ENCODE measurements around the gene RCOR1. TPM values are rescaled to one million over a fixed set of nuclear protein-coding genes. Genes with fewer than 3 reads are reported as not detected.
"Not testable (repeated sequence)": the region's sequence is repeated elsewhere in the genome, so short reads cannot be mapped to it uniquely, and the experiment has no call there.

Gene RCOR1
- polyA plus RNA-seq, 2 of the 4 experiments (the other 2 are of a cell fraction), result 17.7 to 24.7 TPM

GRCh38 chr14:102570334-102570995 is 22.0 kb upstream of the RCOR1 start:
- Histone ChIP-seq H3K4me1 (peaks cover 12% of the 10 kb centered on the region), H3K9me3 (no peaks in the 10 kb centered on the region), H3K27ac (no peak overlapping the region), H3K4me3 (no peak overlapping the region), H3K4me2 (no peak overlapping the region)
- DNase-seq (ENCODE audit: low read depth in 1 of 2, low spot score in 1 of 2), result no peak
- WGBS (ENCODE audit: missing lambda C conversion rate), result 86% methylated on average over 9 of the region's 9 CpGs
- CTCF ChIA-PET, result interaction anchor here (1.8 to 2.1 kb wide), 2 partner anchors 24 to 46 kb away, joined by 6 to 12 read pairs; no protein-coding TSS in a partner anchor
- TF ChIP-seq ZC3H11A (IDR thresholded peaks at IDR 0.05) (peak; percentile 89), JUN (IDR thresholded peaks at IDR 0.05) (no peak), PHF8 (IDR thresholded peaks at IDR 0.05; ENCODE audit: borderline replicate concordance, low read depth) (no peak), EP300 (IDR thresholded peaks at IDR 0.05) (no peak), MAFK (IDR thresholded peaks at IDR 0.05; ENCODE audit: partially characterized antibody) (no peak)
- POLR2A ChIA-PET, result no interaction called here
- no peak for FAIRE-seq
- no peak for ATAC-seq

- Histone ChIP-seq H3K9me3 (no peaks in the 10 kb centered on the region), H3K4me1 (peaks cover 12% of the 10 kb centered on the region), H3K4me3 (no peak overlapping the region), H3K27ac (no peak overlapping the region), H3K4me2 (no peak overlapping the region)
- no peak for FAIRE-seq
- POLR2A ChIA-PET, result no interaction called here
- no peak for ATAC-seq
- TF ChIP-seq BHLHE40 (IDR thresholded peaks at IDR 0.05; ENCODE audit: low read depth, low read length), result no peak
- TF ChIP-seq EHMT2 (IDR thresholded peaks at IDR 0.05; ENCODE audit: low read depth), result no peak
- no peak for TF ChIP-seq CEBPB (IDR thresholded peaks at IDR 0.05)
- no peak for TF ChIP-seq TFCP2L1 (CRISPR knock-in tag; IDR thresholded peaks at IDR 0.05)
- TF ChIP-seq, protein P1, sequence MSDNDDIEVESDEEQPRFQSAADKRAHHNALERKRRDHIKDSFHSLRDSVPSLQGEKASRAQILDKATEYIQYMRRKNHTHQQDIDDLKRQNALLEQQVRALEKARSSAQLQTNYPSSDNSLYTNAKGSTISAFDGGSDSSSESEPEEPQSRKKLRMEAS (IDR thresholded peaks at IDR 0.05), result no peak
- no peak for TF ChIP-seq FOSB (CRISPR knock-in tag; IDR thresholded peaks at IDR 0.05)
- TF ChIP-seq ZFP36 (IDR thresholded peaks at IDR 0.05; ENCODE audit: borderline replicate concordance, partially characterized antibody), result no peak
- TF ChIP-seq EP300 (IDR thresholded peaks at IDR 0.05), result no peak
- no peak for TF ChIP-seq RFX5 (IDR thresholded peaks at IDR 0.05)
- no peak for TF ChIP-seq KDM5A (IDR thresholded peaks at IDR 0.05)
- no peak for TF ChIP-seq POLR2AphosphoS2 (conservative IDR thresholded peaks at IDR 0.05; ENCODE audit: low read length)
- no peak for TF ChIP-seq HDAC2 (IDR thresholded peaks at IDR 0.05)
- TF ChIP-seq KDM1A (IDR thresholded peaks at IDR 0.05; ENCODE audit: low read depth), result no peak
- TF ChIP-seq HOXB5 (CRISPR knock-in tag; IDR thresholded peaks at IDR 0.05), result no peak
- no peak for TF ChIP-seq CBX8 (IDR thresholded peaks at IDR 0.05)
- TF ChIP-seq JUNB (IDR thresholded peaks at IDR 0.05), result no peak
- no peak for TF ChIP-seq ZSCAN20 (CRISPR knock-in tag; IDR thresholded peaks at IDR 0.05)
- TF ChIP-seq CHD4 (IDR thresholded peaks at IDR 0.05; ENCODE audit: borderline replicate concordance), result no peak
- TF ChIP-seq CBX2 (IDR thresholded peaks at IDR 0.05; ENCODE audit: borderline replicate concordance, low read depth), result no peak
- WGBS (ENCODE audit: missing lambda C conversion rate), result 85% methylated on average over 2 of the region's 2 CpGs
- no peak for DNase-seq (ENCODE audit: low read depth in 1 of 2, low spot score in 1 of 2)
- CTCF ChIA-PET, result interaction anchor here (0.8 to 2.1 kb wide), 5 partner anchors 11 to 133 kb away, joined by 4 to 12 read pairs (median 6); no protein-coding TSS in a partner anchor
Observed at GRCh38 chr14:102571043-102571442, 21.4 kb upstream of the RCOR1 start.

DNA sequence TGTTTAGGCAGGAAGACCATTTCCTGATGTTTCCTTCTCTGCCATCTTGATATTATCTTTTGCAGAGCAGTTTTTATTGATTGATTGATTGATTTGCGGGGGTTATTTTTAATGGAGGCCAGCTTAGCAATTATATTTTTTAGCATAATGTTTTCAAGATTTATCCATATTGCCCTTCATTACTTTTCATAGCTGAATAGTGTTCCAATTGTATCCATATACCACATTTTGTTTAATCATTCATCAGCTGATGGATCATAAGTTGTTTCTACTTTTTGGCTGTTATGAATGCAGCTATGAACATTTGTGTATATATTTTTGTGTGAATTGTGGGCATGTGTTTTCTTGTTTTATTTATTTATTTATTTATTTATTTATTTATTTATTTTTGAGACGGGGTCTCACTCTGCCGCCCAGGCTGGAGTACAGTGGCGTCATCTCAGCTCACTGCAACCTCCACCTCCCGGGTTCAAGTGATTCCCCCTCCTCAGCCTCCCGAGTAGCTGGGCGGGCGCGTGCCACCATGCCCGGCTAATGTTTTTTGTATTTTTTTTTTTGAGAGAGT is 20.9 kb upstream of the RCOR1 start:
- Histone ChIP-seq H3K4me2 (no peak overlapping the region), H3K4me3 (no peak overlapping the region), H3K4me1 (peaks cover 12% of the 10 kb centered on the region), H3K9me3 (no peaks in the 10 kb centered on the region), H3K27ac (no peak overlapping the region)
- DNase-seq (ENCODE audit: low read depth in 1 of 2, low spot score in 1 of 2), result no peak
- ChIA-PET CTCF (interaction anchor here (0.8 to 2.1 kb wide), 5 partner anchors 11 to 133 kb away, joined by 4 to 12 read pairs (median 6); no protein-coding TSS in a partner anchor), POLR2A (no interaction called here)
- FAIRE-seq, result no peak
- 89% methylated on average over 10 of the region's 10 CpGs for WGBS (ENCODE audit: missing lambda C conversion rate)
- TF ChIP-seq ZC3H11A (IDR thresholded peaks at IDR 0.05), result peak; percentile 95
- no peak for TF ChIP-seq CEBPB (IDR thresholded peaks at IDR 0.05)
- no peak for ATAC-seq

- DNase-seq (ENCODE audit: low read depth in 1 of 2, low spot score in 1 of 2); H3K27ac ChIP-seq; H3K4me3 ChIP-seq; H3K9me3 ChIP-seq; ATAC-seq; H3K4me1 ChIP-seq; POLR2A ChIA-PET; H3K4me2 ChIP-seq; FAIRE-seq: not testable (repeated sequence)
- WGBS (ENCODE audit: missing lambda C conversion rate), result 71% methylated on average over 8 of the region's 8 CpGs
- CTCF ChIA-PET, result interaction anchor here (0.8 to 2.1 kb wide), 3 partner anchors 18 to 48 kb away, joined by 3 to 7 read pairs (median 3); no protein-coding TSS in a partner anchor
Observed at GRCh38 chr14:102573161-102573560, 19.3 kb upstream of the RCOR1 start.

Measured in A549 (cell line).